BLaER1 (cell line): ENCODE data around the gene HLX.

ENCODE experiments used
- H3K27ac ChIP-seq: shearing (Covaris generic); formaldehyde crosslinking; 2 replicates; pipeline ENCODE4 v1.8.1; 2022
- H3K27me3 ChIP-seq: shearing (Covaris generic); formaldehyde crosslinking; 2 replicates; pipeline ENCODE4 v1.8.1; 2022
- H3K36me3 ChIP-seq: shearing (Covaris generic); formaldehyde crosslinking; 2 replicates; pipeline ENCODE4 v1.8.1; 2022
- H3K4me1 ChIP-seq: shearing (Covaris generic); formaldehyde crosslinking; 2 replicates; pipeline ENCODE4 v1.8.1; 2022
- H3K4me2 ChIP-seq: shearing (Covaris generic); formaldehyde crosslinking; 2 replicates; pipeline ENCODE4 v1.8.1; 2022
- H3K4me3 ChIP-seq: shearing (Covaris generic); formaldehyde crosslinking; 2 replicates; pipeline ENCODE4 v1.8.1; 2022
- H3K9ac ChIP-seq: shearing (Covaris generic); formaldehyde crosslinking; 2 replicates; pipeline ENCODE4 v1.8.1; 2022
- H3K9me3 ChIP-seq: shearing (Covaris generic); formaldehyde crosslinking; 2 replicates; pipeline ENCODE4 v1.8.1; 2022
- H4K20me1 ChIP-seq: shearing (Covaris generic); formaldehyde crosslinking; 2 replicates; pipeline ENCODE4 v1.8.1; 2022
- Cebpa-rat ChIP-seq: shearing (Covaris generic); IDR thresholded peaks from 2 replicates; pipeline ENCODE4 v1.8.1; 2022

Gene HLX

DNA sequence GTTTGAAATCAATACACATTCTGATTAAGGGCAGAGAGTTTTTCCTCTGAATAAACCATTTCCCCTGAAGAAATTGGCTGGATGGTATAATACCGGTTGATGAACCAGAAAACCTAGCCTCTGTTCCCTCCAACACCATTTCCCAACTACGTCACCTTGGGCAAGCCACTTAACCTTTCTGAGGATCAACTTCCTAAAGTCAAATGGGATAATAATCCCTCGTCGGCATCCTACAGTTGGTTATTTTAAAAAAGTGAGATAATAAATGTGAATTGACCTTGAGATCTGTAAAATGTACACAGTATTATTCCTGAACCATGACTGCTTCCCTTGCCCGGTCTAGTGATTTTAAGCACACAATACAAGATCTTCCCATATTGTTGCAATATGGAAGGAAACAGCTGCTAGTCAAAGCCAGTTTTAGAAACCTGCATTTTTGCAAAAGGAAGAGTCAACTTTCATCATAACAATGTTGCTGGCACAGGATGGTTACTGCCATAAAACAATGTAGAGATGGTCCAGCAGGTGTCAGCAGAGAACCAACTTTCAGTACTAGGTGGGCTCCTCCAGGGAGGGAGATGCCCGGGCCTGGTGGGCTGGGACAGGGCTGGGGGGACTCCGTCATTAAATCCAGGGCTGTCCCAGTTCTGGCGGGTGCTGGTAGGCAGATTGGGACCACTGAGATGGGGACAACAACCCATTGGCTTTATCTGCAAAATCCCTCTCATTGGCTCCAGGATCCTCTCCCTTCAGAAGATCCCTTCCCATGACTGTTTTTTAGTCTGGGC lies 5.2 kb upstream of the HLX start:
- H3K27me3 ChIP-seq, result peaks cover 42% of the 10 kb centered on the region
- H3K4me1 ChIP-seq, result peaks cover 48% of the 10 kb centered on the region
- no peak overlapping the region for H3K4me3 ChIP-seq
- H3K9me3 ChIP-seq, result no peaks in the 10 kb centered on the region
- H4K20me1 ChIP-seq, result 0 out of 2 replicates have a peak, but pooled peaks cover 5% of the 10 kb centered on the region
- no peaks in the 10 kb centered on the region for H3K36me3 ChIP-seq
- H3K4me2 ChIP-seq, result no peak overlapping the region
- no peak for TF ChIP-seq Cebpa-rat
- no peak overlapping the region for H3K9ac ChIP-seq
- no peak overlapping the region for H3K27ac ChIP-seq

DNA sequence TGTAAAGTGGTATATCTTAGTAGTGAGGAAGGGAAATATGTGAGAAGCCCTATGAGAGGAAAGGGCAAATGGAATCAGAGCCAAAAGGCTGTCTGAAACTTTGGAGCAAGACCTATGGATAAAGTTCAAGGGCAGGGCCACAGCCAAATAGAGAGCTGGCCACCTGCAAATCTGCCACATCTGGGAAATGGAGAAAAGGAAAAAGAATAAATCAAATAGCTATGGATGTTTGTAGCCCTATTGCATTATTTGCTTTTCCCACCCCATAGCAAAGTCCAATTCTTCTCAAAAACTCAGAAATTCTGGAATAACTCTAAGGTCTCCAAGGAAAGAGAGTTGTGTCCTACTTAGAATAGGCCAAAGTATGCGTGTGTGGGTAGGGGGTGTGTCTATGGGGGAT lies 4.0 kb upstream of the HLX start:
- peaks cover 52% of the 10 kb centered on the region for H3K4me1 ChIP-seq
- H3K4me3 ChIP-seq, result no peak overlapping the region
- H3K9ac ChIP-seq, result no peak overlapping the region
- 0 out of 2 replicates have a peak, but pooled peaks cover 10% of the 10 kb centered on the region for H4K20me1 ChIP-seq
- no peak overlapping the region for H3K27ac ChIP-seq
- no peak for TF ChIP-seq Cebpa-rat
- H3K4me2 ChIP-seq, result no peak overlapping the region
- H3K36me3 ChIP-seq, result no peaks in the 10 kb centered on the region
- H3K27me3 ChIP-seq, result peaks cover 54% of the 10 kb centered on the region
- H3K9me3 ChIP-seq, result no peaks in the 10 kb centered on the region

DNA sequence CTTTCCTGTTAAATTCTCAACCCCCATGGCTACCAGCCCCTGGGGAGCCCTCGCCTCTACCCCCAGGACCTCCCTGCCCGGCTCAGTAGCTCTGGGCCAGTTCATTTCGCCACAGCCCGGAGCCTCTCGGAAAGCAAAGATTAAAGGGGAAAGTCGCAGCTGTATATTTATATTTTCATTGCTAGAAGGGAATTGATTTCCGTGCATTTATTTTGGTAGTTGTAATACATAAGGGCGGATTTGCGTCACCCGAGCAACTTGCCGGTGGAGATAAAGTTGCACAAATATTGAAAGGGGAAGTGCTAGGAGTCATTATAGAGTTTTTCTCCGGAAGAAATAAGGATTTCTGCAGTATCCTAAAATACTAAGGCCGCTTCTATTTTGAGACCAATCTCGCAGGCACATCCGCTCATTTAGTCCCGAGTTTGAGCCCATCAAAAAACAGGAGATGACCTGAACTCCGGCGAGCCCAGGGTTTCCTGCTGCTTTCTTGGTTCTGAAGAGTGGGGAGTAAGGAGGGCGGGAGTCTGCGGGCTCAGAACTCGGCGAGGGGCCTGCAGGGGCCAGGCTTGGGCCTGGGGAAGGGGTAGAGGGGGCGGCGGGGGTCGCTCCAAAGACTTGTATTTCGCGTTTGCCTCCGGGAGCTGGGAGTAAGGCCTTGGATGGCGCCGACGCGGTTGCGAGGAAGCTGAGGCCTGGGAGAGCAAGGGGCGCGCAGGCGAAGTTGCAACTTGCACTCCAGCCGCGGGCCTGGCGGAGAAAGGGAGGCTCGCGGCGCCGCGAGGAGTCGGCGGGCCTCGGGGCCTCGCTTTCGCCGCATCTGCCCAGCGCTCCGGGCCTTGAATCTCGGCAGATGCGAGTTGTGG lies 2.5 kb upstream of the HLX start:
- Histone ChIP-seq H3K4me3 (peak overlapping the region; percentile 83), H4K20me1 (0 out of 2 replicates have a peak, but pooled peaks cover 11% of the 10 kb centered on the region), H3K4me1 (peaks cover 61% of the 10 kb centered on the region), H3K9me3 (no peaks in the 10 kb centered on the region), H3K36me3 (0 out of 2 replicates have a peak, but pooled peaks cover under 1% of the 10 kb centered on the region), H3K4me2 (peak overlapping the region; percentile 79), H3K9ac (peak overlapping the region; percentile 92), H3K27ac (peak overlapping the region; percentile 93), H3K27me3 (peaks cover 69% of the 10 kb centered on the region)
- no peak for TF ChIP-seq Cebpa-rat

DNA sequence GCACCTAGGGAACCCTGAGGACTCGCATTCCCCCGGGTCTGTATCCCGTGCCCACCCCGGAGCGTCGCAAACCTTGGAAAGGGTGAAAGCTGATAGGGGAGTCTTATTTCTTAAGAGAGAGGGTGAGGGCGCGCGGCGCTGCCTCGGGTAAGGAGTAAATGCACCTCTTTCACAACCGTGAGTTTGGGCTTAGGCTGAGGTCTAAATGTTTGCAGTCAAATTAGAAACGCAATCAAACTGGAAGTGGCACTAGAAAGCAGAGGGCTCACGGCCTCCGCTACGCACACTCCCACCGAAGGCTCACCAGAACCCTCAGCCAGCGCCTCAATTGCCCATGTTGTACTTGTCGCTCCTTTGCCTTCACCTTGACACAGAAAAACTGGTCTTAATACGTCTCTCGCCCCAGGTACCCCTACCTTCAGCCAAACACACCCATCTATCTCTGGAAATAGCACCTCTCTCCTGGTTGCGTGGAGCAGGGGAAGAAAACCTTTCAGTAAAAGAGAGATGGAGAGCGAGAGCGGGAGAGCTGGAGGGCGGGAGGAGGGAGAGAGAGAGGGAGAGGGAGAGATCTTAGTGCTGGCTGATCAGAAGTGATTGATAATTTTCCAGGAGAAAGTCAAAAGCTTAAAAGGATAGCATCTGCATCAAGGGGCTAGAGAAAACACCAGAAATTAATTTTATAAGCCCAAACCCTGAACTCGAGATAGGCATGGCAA lies 1.7 kb upstream of the HLX start:
- Histone ChIP-seq H3K27ac (peak overlapping the region; percentile 93), H3K9ac (peak overlapping the region; percentile 92), H4K20me1 (0 out of 2 replicates have a peak, but pooled peaks cover 11% of the 10 kb centered on the region), H3K4me2 (peak overlapping the region; percentile 79), H3K27me3 (peaks cover 77% of the 10 kb centered on the region), H3K36me3 (0 out of 2 replicates have a peak, but pooled peaks cover 9% of the 10 kb centered on the region), H3K4me1 (peaks cover 69% of the 10 kb centered on the region), H3K9me3 (no peaks in the 10 kb centered on the region), H3K4me3 (peak overlapping the region; percentile 83)
- TF ChIP-seq Cebpa-rat, result no peak

DNA sequence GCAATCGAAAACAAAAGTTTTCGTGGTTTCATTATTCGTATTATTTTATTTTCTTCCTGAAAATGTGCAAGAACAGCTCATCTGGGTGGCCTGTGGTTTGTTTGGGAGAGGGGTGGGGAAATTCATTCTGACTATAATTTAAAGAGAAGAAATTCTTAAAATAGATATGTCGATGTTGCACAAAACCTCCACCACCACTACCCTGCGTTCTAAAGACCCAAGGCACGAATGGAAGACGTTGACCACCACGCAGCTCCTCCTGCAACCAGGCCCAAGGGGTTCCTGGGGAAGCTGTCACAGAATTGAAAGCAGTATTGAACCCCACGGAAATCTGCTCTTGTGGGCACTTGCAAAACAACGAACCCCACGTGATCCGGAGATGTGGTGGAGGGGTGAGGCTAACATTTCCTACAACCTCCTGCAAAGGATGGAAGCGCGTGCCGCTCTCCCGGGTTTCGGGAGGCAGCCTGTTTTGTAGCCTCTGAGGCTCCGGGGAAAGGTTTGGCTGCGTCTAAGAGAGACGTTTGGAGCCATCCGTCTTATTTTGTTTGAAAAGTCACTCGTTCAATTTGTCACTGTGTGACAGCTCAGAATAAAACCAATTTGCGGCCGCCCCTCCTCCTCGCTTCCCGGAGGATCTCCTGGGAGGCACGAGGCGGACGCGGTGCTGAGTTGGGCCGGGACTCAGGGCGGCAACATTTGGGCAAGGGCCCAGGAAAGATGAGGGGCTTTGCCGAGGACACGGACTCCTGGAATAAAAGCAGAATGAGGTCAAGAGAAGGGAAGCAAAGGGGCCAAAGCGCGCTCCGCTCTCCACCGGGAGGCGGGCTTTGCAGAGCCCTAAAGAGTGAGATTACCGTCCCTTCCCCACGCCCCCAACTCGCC lies 810 bp upstream of the HLX start:
- Histone ChIP-seq H3K27ac (peak overlapping the region; percentile 93), H3K4me1 (peaks cover 73% of the 10 kb centered on the region), H3K4me3 (peak overlapping the region; percentile 83), H3K36me3 (0 out of 2 replicates have a peak, but pooled peaks cover 9% of the 10 kb centered on the region), H3K9ac (peak overlapping the region; percentile 92), H3K4me2 (peak overlapping the region; percentile 79), H3K27me3 (peaks cover 80% of the 10 kb centered on the region), H4K20me1 (0 out of 2 replicates have a peak, but pooled peaks cover 11% of the 10 kb centered on the region), H3K9me3 (no peaks in the 10 kb centered on the region)
- TF ChIP-seq Cebpa-rat, result no peak

DNA sequence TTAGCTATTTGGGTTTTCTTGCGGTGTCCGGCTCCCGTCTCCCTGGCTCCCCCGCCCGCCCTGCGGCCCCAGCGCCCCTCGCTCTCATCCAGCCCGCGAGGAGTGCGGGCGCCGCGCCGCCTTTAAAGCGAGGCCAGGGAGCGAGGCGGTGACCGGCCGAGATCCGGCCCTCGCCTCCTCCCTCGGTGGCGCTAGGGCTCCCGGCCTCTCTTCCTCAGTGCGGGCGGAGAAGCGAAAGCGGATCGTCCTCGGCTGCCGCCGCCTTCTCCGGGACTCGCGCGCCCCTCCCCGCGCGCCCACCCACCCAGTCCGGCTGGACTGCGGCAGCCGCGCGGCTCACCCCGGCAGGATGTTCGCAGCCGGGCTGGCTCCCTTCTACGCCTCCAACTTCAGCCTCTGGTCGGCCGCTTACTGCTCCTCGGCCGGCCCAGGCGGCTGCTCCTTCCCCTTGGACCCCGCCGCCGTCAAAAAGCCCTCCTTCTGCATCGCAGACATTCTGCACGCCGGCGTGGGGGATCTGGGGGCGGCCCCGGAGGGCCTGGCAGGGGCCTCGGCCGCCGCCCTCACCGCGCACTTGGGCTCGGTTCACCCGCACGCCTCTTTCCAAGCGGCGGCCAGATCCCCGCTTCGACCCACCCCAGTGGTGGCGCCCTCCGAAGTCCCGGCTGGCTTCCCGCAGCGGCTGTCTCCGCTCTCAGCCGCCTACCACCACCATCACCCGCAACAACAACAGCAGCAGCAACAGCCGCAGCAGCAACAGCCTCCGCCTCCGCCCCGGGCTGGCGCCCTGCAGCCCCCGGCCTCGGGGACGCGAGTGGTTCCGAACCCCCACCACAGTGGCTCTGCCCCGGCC lies 492 bp downstream of the HLX start:
- TF ChIP-seq Cebpa-rat, result no peak
- H3K4me2 ChIP-seq, result peak overlapping the region; percentile 79
- peaks cover 6% of the 10 kb centered on the region; the same call in 1 of the 2 replicates for H3K9me3 ChIP-seq
- H3K4me3 ChIP-seq, result peak overlapping the region; percentile 83
- peak overlapping the region; percentile 92 for H3K9ac ChIP-seq
- peak overlapping the region; percentile 93 for H3K27ac ChIP-seq
- peaks cover 79% of the 10 kb centered on the region for H3K4me1 ChIP-seq
- H3K27me3 ChIP-seq, result peaks cover 80% of the 10 kb centered on the region
- 0 out of 2 replicates have a peak, but pooled peaks cover 11% of the 10 kb centered on the region for H4K20me1 ChIP-seq
- peaks cover 21% of the 10 kb centered on the region for H3K36me3 ChIP-seq

DNA sequence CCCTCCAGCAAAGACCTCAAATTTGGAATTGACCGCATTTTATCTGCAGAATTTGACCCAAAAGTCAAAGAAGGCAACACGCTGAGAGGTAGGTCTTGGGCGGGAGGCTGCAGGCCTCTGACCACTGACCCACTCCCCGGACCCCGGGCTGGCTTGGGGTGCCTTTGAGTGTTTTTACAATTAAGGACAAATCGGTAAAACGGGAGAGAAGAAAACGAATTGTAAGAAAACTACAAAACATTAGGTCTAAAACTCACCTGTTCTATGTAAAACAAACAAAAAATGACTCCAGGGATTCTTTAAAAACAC lies 1.1 kb downstream of the HLX start:
- H3K9ac ChIP-seq, result peak overlapping the region; percentile 92
- H3K4me2 ChIP-seq, result peak overlapping the region; percentile 79
- H4K20me1 ChIP-seq, result 0 out of 2 replicates have a peak, but pooled peaks cover 11% of the 10 kb centered on the region
- peak overlapping the region; percentile 83 for H3K4me3 ChIP-seq
- H3K4me1 ChIP-seq, result peaks cover 75% of the 10 kb centered on the region
- H3K27me3 ChIP-seq, result peaks cover 80% of the 10 kb centered on the region
- peaks cover 6% of the 10 kb centered on the region; the same call in 1 of the 2 replicates for H3K9me3 ChIP-seq
- peaks cover 27% of the 10 kb centered on the region for H3K36me3 ChIP-seq
- H3K27ac ChIP-seq, result peak overlapping the region; percentile 93
- no peak for TF ChIP-seq Cebpa-rat
